ENCODE results near the gene SLC25A33.

DNA sequence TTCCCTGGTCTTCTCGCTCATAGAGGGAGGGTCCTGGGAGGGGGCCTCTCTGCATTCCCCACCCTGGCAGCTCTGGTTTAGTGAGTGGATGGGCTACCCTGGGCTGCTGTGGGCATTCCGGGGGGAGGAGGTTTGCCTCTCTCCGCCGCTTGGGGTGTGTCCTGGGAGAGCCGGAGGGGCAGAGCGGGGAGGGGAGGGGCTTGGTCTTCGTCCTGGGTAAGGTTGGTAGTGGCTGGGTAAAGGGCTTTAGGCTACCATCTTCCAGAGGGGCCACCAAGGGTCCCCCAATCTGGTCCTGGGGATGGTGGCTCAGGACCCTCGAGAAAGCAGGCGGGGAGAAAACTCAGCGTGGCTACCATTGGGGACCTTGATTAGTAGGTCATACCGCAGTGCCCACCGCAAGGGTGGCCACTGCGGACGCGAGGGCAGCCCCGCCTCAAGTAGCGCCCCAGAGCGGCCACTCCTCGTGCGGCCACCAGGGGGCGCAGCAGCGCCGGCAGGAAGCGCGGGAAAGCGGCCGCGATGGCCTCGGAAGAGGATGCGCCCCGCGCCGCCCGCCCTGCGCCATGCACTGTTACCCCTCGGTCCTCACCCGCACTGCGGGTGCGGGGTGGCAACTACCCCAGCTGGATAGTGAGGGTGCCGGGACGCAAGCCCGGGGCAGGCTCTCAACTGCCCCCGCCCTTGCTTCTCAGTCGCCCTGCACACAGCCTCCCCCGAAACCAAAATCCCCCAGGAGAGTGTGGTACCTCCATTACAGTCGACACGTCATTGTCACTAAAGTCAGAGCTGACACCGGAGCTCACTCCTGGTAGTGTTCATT lies 44.1 kb upstream of the SLC25A33 start:
- TF ChIP-seq, protein P1, sequence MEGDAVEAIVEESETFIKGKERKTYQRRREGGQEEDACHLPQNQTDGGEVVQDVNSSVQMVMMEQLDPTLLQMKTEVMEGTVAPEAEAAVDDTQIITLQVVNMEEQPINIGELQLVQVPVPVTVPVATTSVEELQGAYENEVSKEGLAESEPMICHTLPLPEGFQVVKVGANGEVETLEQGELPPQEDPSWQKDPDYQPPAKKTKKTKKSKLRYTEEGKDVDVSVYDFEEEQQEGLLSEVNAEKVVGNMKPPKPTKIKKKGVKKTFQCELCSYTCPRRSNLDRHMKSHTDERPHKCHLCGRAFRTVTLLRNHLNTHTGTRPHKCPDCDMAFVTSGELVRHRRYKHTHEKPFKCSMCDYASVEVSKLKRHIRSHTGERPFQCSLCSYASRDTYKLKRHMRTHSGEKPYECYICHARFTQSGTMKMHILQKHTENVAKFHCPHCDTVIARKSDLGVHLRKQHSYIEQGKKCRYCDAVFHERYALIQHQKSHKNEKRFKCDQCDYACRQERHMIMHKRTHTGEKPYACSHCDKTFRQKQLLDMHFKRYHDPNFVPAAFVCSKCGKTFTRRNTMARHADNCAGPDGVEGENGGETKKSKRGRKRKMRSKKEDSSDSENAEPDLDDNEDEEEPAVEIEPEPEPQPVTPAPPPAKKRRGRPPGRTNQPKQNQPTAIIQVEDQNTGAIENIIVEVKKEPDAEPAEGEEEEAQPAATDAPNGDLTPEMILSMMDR (IDR thresholded peaks at IDR 0.05; ENCODE audit: borderline replicate concordance, extremely low read depth, low read length, poor library complexity, severe bottlenecking): peak; percentile 93
- TF ChIP-seq EZH2 (IDR thresholded peaks at IDR 0.05; ENCODE audit: borderline replicate concordance, low read depth, low read length, severe bottlenecking): no peak

Data from DND-41 (cell line).